ENCODE results near the gene PPM1H.

GRCh38 chr12:62653740-62654139 is 281.2 kb downstream of the PPM1H start:
- TF ChIP-seq POLR2A (IDR thresholded peaks at IDR 0.05), result no peak
- no peak for TF ChIP-seq CTCF (IDR thresholded peaks at IDR 0.05)

Data from heart left ventricle (tissue), 13 donors.